T-helper 2 cell treated with Interferon-gamma antibody and Interleukin-4, amounts not matched to agents 100 ng/mL and 5 ng/mL, for 36 hours (primary cell): ENCODE data around the gene SCN9A. TPM values are rescaled to one million over a fixed set of nuclear protein-coding genes. Genes with fewer than 3 reads are reported as not detected.
"Not testable (repeated sequence)": the region's sequence is repeated elsewhere in the genome, so short reads cannot be mapped to it uniquely, and the experiment has no call there.

Experiments
- intact Hi-C: fragments of 100-400 bp; cut with micrococcal nuclease; formaldehyde crosslinking; loops from one replicate; pipeline ENCODE4 v1.15.1; 2023
- total RNA-seq: library from RNA; stranded (reverse); gene quantifications from 2 replicates; pipeline ENCODE4 v1.2.3, GENCODE V29; 2022

The SCN9A gene
- total RNA-seq: 1.9 and 2.7 TPM in 2 replicates

GRCh38 chr2:166375736-166376487 is at the start of gene SCN9A:
SCN9A (minus strand) TSS chr2:166375944; CDS start chr2:166311756, 64,188 bp downstream.
- intact Hi-C loops: loop anchor here (1.0 kb wide), 1 partner anchor 8 kb away; no protein-coding TSS in a partner anchor

- intact Hi-C loops: no loop called here
Observed at GRCh38 chr2:166424841-166425240, 49.1 kb upstream of the SCN9A start.

GRCh38 chr2:166419616-166419934 is 43.8 kb upstream of the SCN9A start:
- intact Hi-C loops: no loop called here

GRCh38 chr2:166418853-166419615 is 43.3 kb upstream of the SCN9A start:
- intact Hi-C loops: no loop called here

DNA sequence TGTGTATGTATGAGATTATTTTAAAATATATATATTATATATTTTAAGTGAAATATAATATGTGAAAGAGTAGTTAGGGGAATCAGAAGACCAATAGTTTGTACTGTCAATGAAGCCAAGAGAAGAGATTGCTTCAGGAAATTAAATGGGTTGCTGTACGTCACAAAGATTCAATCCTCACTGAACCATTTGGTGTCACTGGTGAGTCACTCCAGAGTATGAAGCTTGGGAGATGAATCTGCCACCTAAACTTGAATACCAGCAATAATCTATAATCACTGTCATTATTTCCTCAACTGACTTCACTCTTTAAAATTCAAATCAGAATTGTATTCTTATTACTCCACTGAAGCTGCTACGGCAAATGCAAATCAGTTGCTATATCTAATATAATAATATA is 41.9 kb upstream of the SCN9A start:
- intact Hi-C loops: no loop called here

- intact Hi-C loops: no loop called here
Observed at GRCh38 chr2:166413255-166413654, 37.5 kb upstream of the SCN9A start.

DNA sequence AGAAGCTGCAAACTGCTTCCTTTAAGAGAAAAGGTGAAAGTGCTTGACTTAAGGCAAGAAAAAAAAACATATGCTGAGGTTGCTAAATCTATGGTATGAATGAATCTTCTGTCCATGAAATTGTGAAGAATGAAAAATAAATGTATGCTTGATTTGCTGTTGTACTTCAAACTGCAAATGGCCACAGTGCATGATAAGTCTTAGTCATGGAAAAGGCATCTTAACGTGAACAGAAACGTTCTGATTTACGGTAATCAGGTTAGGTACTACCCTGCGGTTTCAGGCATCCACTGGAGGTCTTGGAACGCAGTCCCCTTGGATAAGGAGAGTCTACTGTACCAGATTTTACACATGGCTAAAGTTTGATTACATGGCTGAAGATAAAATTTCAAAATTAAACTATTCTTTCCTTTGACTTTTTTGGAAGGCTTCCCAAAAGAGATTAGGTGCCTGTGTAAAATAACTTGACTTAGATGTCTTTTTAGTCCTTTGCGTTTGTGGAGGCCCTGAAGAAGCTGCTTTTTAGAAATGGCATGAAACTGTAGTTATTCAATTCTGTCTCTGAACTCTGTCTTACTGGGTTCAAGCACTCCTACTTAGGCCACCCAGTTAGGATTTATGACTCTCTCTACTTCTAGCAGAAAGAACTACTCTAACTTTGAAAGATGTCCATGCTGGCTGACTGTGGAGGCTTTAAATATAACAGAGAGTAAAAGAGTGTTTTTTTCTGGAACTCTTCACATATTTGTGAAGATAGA is 35.9 kb upstream of the SCN9A start:
- intact Hi-C loops: no loop called here

DNA sequence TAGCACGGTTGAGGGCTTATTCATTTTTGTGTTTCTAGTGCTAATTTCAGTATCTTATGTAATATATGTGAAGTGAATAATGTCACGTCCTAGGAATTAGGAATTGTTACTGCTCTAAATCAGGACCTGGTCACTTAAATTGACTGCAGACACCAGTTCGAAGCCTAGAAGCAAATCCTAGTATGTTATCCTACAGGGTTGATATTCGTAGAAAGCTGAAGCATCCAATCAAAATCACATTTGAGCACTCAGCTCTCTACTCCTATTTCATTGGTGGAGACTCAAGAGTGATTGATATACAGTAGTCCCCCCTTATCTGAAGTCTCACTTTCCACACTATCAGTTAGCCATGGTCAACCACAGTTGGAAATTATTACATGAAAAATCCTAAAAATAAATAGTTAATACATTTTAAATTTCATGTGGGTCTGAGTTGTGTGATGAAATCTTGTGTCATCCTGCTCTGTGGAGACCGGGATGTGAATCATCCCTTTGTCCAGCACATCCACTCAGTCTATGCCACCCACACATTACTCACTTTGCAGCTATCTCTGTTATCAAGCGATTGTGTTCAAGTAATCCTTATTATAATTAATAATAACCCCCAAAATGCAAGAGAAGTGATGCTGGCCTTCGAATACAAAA is 35.2 kb upstream of the SCN9A start:
- intact Hi-C loops: no loop called here

DNA sequence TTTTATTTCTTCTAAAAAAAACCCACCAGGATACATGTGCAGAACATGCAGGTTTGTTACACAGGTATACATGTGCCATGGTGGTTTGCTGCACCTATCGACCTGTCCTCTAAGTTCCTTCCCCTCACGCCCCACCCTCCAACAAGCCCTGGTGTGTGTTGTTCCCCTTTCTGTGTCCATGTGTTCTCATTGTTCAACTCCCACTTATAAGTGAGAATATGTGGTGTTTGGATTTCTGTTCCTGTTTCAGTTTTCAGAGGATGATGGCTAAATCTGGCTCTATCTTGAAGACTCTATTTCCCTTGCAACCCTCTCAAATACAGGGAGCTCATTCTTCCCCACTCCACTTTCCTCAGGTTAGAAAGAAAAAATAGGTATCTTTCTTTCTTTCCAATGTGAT is 32.0 kb upstream of the SCN9A start:
- intact Hi-C loops: not testable (repeated sequence)

GRCh38 chr2:166406374-166406773 is 30.6 kb upstream of the SCN9A start:
- intact Hi-C loops: no loop called here

DNA sequence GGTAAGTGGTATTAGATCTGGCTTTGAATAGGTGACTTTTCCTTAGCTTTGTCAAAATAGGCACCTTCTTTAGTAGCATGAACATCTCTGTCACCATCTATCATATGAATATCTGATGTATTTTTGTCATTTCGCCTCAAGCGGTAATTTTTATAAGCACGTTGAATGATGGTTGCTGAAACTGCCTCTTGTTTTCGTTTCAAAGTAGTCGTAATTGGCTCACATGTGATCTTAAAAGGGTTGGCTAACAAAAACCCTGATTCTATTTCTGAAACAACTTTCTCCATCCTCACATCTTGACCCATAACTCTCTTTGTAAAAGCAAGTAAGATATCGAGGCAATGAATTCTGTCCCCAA is 29.8 kb upstream of the SCN9A start:
- intact Hi-C loops: no loop called here

- intact Hi-C loops: no loop called here
Observed at GRCh38 chr2:166404831-166405568, 29.3 kb upstream of the SCN9A start.

DNA sequence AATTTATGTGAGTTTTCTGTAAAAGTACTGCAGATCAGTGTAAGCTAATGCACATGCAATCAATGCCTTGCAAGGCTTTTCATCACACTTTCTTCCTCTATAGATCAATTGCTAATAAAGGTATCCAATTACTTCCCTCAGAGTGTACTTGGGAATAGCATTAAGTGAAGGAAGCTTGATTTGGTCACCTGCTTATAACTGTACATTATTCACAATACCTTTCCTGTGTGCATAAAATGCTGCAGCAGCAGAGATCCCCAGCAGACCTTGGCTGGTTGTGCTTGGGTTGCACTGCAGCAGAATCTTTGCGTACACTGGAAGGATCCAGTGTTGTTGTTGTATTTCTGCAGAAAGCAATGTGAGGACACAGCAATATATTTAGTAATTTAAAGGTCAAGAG is 18.5 kb upstream of the SCN9A start:
- intact Hi-C loops: no loop called here

DNA sequence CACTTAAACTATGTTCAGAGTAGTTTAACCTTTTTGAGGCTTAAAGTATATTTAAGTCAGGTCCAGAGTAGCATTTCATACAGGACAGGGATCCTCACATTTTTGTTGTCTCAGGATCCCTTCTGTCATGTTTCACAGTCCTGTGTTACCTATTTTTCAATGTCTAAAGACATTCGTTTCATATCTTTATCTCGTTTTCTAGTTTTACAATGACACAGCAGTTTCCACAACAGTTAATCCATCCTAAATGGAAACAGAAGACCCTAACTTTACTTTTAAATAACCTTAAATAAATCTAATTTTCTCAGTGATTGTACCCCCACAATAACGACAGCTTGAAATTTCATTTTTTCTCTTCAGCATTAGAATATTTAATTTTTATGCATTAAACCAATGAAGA is 17.3 kb upstream of the SCN9A start:
- intact Hi-C loops: no loop called here

DNA sequence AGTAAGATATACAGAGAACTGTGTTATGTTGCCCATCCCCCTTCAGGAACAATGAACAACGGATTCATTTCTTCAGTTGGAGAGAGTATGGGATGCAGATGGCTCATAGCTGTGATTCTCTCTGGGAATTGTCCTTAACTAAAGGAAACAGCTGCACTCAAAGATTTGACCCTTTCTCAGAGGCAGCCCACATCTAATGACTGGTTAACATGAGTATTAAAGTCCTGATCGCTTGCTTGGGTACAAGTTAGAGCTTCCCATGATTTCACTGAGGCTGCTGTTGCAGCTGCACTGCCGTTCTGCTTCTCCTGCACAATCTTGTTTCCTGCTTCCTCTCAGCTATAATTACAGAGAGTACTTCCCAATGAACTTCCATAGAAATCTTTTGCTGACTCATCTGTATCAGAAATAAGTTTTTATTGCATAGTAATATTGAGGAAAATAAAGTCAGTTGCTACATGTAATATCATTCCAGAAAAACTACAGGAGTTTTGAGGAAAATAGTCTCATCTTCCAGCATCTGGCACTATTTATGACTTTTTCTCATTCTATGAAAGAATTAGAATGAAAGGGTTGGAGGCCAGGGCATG is 12.8 kb upstream of the SCN9A start:
- intact Hi-C loops: no loop called here

DNA sequence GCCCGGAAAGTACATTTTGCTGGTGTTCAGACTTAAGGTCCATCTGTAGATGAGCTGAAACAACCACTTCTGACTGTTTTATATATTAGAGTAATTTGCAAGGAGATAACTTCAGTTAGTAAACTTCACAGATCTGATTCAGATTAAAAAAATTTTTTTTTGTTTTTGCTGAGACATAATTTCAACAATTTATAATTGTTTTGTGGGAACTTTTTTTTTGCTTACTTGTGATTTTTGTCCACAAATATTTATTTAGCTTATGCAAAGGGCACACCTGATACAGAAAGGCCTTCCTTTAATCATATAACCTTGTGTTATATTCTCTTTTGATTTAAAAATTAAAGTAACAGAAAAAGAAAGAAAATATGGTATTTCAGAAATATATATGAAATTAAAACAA is 9.6 kb upstream of the SCN9A start:
- intact Hi-C loops: no loop called here

- intact Hi-C loops: loop anchor here (1.0 kb wide), 2 partner anchors 9 to 23 kb away; partner anchors contain the start of gene SCN9A
Observed at GRCh38 chr2:166384774-166385173, 9.0 kb upstream of the SCN9A start.

- intact Hi-C loops: no loop called here
Observed at GRCh38 chr2:166382448-166382847, 6.7 kb upstream of the SCN9A start.

- intact Hi-C loops: no loop called here
Observed at GRCh38 chr2:166380615-166381014, 4.9 kb upstream of the SCN9A start.

DNA sequence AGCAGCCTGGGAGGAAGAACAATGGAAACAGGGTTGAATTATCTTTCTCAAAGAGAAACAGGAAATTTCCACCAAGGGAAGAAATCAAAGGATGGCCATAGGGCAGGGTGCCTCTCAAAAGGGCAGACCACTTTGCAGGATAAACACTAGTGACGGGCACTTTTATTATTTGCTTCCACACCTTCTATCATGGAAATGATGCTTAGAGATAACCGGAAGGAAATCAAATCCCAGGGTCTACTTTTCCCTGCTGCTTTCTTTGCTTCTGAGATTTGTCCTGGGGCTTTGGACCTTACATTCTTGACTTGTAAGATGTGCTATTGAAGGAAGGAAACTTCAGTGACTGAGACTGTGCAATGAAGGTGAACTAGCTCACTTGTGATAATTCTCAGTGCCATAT is 1.1 kb upstream of the SCN9A start:
- intact Hi-C loops: no loop called here

GRCh38 chr2:166376488-166376828 is 714 bp upstream of the SCN9A start:
- intact Hi-C loops: no loop called here
